ENCODE results near the gene LRIG1.

GRCh38 chr3:66486202-66486601 is 14.6 kb downstream of the LRIG1 start:
- TF ChIP-seq REST (IDR thresholded peaks at IDR 0.05; ENCODE audit: insufficient read depth in 1 of 2, low read depth in 2 of 2, low read length in 2 of 2) (no peak), SIN3A (IDR thresholded peaks at IDR 0.05; ENCODE audit: borderline replicate concordance, insufficient read depth, low read length) (no peak), POLR2AphosphoS5 (IDR thresholded peaks at IDR 0.05; ENCODE audit: low read depth, low read length) (no peak), TAF1 (IDR thresholded peaks at IDR 0.05; ENCODE audit: borderline replicate concordance, insufficient read depth, low read length) (no peak)

Data from PFSK-1 (cell line).